Measurements from ENCODE around the gene BCL2L15.

BCL2L15 gene

DNA sequence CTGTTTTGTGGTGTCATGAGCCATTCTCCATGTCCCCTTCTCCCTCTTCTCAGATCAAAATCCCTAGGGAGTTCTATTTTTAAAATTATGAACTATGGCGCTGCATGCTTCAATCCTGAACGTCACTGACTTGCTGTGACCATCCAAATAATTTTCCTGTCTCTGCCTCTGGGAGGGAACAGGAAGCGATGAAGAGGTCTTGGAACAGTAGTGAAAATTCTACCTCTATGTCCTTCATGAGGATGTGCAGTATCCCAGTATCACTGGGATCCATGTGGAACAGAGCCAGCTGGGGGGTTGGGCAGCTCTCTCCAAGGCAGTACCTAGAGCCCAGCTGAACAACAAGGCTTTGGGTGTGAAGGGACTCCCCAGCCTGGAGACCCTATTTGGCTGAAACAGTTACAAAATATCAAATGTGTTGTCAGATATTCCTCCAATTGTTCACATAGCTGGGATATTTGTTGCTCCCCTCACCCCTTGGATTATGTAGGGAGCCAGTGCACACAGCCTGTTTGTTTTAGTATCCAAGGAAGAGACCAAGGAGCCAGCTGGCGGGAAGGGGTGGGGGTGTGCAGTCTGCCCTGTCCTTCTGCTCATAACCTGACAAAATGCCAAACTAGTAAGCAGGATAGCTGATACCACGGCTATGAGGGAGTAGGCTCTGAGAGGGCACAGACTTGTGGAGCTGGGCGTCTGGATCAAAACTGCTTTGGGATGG is 25.4 kb upstream of the BCL2L15 start:
- DNase-seq, result peak in 9 of 56 donors; percentile 1 to 51 (median 7)

DNA sequence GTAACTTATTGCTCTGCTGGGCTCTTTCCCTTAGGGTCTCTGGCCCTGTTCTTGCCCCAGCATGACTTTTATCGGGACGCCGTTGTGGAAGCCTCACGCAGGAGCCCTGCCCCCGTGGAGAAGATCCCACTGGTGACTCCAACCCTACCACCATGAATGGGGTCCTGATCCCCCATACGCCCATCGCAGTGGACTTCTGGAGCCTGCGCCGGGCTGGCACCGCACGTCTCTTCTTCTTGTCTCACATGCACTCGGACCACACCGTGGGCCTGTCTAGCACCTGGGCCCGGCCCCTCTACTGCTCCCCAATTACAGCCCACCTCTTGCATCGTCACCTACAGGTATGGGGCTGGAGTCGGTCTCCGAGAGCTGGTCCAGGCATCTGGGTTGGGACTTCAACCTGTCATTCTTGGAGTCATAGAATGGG is 18.1 kb upstream of the BCL2L15 start:
- peak in 5 of 56 donors; percentile 43 to 73 (median 45) for DNase-seq

DNA sequence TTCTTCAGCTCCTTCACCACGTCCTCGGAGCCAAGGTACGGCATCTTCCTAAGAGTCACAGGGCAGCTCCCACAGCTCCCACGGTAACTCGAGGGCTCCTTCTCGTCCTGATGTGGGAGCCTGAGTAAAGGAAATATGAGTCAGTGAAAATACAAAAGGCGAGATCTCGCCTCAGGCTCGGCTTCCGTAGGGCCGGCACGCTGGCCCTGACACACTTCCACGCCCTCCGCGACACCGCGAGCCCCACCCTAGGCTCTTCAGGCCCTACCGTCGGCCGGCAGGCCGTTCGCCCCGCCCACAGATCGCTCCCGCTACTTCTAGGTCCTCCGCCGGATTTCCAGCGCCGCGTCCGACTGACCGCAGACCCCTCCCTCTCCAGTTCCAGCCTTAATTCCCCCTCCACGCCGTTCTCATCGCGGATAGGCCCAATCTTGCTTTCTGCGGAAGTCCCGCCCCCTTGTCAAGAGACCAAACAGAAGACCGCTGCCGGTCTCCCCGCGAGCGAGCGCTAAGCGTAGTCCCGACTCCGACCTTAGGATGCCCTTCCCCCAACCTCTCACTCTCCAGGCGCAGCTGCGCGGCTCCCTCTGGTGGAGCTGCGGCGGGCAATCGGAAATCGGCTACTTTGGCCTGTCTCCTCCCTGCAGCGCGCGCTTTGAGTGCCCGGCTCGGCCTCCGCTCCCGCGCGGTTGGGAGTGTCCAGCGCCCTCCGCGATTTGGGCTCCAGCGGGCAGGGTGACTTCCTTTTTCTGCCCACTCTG is 17.5 kb upstream of the BCL2L15 start, which contains the start of the genes AP4B1 and DCLRE1B:
AP4B1 (minus strand) TSS at position 126 of the 761 bp plus-strand sequence; CDS start at position 44, 82 bp downstream.
DCLRE1B (plus strand) TSS at position 653 of the 761 bp plus-strand sequence. CDS start 261 bp downstream, outside the sequence.
- DNase-seq, result peak; percentile 88 to 100 (median 97)

DNA sequence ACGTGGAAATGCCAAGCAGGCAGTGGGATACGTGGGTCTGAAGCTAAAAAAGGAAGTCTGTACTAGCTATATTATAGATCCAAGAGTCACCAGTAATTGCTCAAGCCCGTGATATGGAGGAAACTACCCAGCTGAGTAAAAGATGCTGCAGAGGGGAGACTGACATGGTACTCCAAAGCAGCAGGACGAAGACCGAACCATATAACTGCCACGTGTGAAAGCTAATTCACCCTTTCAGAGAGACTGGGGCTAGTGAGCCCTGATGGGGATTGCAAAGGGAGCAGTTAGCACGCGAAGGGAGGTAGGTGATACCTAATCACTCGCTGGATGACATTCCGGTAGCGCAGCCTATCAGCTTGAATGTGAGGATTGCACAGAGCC is 16.9 kb upstream of the BCL2L15 start:
- peak in 13 of 56 donors; percentile 26 to 80 (median 61) for DNase-seq

DNA sequence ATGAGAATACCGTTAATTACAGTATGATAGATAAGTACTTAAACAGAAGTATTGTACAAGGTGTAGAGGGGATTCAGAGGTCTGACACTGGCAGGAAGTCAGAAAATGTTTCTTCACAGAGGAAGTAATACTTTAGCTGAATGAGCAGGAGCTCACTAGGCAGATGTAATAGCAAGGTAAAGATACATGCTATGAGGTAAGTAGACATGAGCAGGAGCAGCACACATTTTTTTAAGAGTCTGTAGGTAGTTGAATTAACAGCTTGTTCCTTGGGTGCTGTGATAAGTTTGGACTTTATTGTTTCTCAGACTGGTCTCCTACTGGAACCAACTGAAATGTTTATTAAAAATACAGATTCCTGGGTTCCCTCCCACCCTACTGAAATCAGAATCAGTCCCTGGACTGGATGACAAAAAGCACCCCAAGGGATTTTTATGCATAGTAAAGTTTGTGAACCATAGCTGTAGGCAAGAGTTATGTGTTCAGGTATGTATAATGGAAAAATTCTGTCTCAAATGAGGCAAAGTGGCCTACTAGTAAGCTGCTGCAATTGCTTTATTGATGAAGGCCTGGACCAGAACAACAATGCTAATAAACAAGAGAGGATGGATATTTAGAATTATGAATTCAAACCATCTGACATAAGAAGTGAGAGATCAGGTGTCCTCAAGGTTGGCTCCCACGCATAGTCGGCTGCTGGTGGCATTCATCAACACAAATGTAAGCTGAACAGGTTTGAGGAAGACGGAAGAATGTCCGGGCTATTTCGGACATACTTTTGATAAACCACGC is 16.3 kb upstream of the BCL2L15 start:
- peak in 4 of 56 donors; percentile 19 to 48 (median 38) for DNase-seq

DNA sequence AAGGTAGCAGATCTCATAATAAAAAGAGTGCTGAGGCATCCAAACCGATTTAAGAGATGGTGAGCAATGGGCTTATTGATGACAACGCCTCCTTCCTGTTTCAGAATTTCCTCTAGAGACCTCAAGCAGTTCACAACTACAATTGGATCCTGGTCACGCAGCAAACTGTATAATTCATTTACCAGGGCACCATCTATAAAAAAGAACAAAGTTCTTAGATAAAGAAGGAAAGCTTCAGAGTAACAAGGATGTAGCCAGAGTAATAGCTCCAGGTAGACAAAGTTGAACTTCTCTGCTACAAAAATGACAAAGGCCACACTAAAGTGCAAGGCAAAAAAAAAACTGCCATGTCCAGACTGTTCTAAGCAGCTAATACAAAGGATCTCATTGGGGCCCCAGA is 13.8 kb upstream of the BCL2L15 start:
- no peak for DNase-seq

DNA sequence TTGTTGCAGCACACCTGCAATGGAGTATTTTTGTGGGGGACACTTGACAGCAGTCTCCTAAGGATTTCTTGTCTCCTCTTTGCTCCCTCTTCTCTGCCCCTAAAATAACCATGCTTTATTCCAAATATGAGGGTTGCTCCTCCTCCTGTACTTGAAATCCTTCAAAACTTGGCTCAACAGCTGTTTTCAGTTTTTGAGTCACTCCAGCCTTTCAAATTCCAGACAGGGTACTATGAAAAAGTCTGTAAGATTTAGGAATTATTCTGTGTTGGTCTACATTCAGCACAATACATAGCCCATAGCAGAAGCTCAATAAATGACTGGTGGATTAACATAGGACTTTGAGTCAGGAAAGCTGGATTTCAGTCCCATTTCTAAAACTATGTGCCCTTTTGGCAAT is 11.7 kb upstream of the BCL2L15 start:
- no peak for DNase-seq

DNA sequence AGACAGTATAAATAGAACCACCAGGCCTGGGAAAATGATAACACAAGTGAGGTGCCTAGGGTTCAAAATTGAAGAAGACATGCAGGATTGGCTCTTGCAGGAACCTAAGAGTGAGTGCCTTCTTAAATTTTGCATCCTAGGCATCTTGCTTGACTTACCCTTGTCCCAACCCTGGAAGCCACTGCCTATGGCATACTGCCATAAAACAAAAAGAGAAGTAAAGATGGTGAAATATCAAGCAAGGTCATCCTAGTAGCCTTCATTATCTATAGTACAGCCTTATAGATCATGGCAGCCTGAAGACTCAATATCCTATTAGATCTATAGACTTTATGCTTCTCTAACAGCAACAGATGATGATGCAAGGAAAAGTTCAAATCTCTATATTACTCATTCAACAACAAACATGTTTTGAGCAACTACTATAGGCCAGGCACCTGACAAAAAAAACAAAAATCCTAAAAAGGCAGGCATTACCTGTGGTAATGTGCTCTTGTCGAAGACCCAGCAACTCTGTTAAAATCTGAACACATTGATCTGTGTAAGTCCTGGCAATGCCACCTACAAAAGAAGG is 10.9 kb upstream of the BCL2L15 start:
- DNase-seq, result no peak

DNA sequence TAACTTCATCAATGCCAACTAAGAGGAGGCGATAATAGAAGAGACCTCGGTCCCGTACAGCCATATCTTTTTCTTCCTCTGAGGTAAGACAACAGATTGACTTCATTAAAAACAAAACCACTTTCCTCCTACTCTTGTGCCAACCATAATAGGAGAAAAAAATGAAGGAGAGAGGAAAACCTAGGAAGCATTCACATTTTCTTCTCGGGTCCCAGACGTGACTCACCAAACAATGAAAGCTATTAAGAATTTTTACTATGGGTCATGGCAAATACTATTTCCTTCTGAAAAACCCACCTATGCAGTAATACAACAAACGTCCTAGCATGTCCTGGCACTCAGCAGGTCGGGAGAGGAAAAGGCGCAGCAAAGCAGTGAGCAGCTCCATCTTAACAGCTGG is 8.6 kb upstream of the BCL2L15 start:
- DNase-seq, result no peak

DNA sequence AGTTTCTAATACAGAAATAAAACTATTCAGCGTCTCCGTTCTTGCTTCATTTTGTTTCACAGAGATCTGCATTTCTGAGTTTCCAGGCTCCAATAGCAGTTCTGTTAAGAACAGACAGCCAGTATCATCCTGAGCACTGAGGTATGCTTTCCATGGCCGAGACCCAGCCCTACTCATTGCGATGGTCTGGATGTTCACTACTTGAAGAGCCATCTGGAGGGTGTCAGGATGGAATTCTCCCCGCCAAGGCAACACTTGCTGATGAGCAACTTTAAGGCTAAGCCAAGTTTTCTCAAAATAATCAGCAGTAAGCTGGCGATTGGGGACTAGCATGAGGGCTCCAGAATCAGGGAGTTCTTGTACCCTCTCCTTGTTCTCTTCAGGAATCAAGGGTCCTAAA is 7.7 kb upstream of the BCL2L15 start:
- DNase-seq, result no peak

DNA sequence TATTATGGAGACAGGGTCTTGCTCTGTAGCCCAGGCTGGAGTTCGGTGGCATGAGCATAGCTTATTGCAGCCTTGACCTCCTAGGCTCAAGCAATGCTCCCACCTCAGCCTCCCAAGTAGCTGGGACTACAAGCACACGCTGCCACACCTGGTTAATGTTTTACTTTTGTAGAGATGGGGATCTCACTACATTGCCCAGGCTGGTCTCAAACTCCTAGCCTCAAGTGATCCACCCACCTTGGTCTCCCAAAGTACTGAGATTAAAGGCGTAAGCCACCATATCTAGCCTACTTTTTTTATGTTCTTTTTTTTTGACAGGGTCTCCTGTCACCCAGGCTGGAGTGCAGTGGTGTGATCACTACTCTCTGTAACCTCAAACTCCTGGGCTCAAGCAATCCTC is 5.9 kb upstream of the BCL2L15 start:
- DNase-seq, result no peak

DNA sequence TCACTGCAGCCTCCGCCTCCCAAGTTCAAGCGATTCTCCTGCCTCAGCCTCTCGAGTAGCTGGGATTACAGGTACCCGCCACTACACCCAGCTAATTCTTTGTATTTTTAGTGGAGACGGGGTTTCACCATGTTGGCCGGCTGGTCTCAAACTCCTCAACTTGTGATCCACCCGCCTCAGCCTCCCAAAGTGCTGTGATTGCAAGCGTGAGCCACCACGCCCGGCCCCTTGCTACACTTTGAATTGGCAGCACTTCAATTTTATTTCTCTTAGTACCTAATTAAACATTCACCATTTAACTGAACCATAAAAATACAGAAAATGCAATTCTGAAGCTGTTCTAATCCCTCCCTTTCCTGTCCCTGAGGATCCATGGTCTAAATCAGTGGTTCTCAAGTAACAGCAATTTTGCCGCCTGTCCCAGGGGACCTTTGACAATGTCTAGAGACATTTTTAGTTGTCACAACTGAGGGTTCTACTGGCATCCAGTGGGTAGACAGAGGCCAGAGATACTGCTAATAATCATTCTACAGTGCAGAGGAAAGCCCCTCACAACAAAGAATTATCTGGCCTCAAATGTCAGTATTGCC is 4.3 kb upstream of the BCL2L15 start:
- no peak for DNase-seq

DNA sequence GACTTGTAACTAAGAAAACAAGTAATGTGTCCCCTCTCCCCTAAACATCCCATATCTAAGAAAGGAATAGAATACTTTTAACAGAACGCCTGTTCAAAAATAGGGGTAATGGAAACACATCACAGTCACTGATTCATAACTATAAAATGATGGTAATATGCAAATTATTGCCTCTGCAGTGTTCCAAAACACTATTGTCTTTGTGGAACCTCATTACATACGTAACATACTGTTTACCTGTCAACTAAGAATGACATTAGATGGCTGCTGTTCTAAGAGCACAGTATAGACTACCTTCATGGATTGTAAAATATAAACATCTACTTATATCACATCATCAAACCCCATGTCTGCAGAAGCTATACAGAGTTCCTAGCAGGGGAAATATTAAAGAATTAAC is 3.4 kb upstream of the BCL2L15 start:
- DNase-seq, result no peak

DNA sequence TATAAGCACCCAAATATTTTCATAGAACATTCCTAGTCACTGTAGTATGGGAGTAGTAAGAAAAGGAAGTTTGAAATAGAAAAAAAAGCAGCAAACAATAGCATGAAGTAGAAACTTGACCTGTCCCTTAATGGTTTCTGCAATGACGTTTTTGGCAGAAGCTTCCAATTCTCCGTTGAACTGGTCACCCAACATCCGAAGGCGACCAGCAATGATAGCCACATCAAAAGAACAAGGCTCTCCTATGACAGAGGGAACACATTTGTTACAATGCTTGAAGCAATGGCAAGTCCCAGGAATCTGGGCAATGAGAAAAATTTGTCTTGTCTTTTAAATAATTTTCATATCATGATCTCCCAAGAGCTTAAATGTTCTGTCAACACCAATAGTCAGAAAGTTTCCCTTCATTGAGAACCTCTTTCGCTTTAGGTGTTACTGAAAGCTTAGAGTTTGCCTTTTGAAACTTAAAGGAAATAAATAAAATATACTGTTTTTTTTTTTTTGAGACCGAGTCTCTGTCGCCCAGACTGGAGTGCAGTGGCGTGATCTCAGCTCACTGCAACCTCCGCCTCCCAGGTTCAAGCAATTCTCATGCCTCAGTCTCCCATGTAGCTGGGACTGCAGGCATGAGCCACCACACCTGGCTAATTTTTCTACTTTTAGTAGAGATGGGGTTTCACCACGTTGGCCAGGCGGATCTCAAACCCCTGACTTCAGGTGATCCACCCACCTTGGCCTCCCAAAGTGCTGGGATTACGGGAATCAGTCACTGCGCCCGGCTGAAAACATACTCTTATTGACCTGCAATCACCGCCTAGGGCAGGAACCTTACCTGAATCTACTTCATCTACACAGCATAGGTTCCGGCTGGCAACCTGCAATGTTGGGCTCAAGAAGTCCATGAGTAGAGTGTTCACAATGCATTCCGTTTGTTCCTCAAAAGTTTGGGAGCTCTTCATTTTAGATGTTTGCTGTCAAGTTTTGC is 672 bp downstream of the BCL2L15 start:
- DNase-seq, result no peak

DNA sequence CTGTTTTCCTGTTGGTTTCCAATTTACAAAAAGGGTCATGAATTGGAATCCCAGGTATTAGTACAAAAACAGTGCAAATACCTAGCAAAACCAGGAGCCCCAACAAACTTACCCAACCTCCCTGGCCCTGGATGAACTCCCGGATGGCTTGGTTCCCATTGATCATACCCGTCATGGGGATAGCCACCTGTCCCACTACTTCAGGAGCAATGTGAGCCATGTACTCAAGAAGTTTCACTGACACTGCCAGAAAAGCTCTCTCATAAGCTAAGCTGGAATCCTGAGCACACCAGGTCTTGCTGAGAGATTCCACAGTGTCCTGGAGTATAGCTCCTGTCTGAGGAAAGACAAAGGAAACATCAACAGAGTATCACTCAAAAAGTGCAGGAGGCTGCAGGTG is 5.7 kb downstream of the BCL2L15 start:
- no peak for DNase-seq

DNA sequence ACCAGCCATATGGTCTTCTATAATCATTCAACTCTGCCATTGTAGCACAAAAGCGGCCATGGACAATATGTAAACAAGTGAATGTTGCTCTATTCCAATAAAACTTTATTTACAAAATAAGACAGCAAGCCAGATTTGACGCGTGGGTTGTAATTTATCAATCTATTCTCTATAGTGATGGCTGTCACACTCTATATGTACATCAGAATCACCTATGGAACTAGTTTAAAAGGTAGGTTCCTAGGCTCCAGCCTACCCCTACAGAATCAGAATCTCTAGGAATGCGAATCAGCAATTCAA is 7.7 kb downstream of the BCL2L15 start:
- no peak for DNase-seq

DNA sequence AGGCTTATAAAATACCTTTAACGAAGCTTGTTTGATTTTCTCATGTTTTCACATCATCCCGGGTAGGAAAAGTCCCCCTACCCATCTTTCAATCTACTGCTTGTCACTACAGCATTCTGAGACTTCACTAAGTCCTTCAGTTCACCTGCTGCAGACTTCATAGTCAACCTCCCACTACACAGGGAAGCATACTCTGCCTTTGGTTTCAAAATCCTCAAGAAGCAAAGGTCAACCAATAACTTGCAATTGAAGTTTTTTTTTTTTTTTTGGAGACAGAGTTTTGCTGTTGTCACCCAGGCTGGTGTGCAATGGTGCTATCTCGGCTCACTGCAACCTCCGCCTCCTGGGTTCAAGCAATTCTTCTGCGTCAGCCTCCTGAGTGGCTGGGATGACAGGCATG is 11.2 kb downstream of the BCL2L15 start:
- no peak for DNase-seq

DNA sequence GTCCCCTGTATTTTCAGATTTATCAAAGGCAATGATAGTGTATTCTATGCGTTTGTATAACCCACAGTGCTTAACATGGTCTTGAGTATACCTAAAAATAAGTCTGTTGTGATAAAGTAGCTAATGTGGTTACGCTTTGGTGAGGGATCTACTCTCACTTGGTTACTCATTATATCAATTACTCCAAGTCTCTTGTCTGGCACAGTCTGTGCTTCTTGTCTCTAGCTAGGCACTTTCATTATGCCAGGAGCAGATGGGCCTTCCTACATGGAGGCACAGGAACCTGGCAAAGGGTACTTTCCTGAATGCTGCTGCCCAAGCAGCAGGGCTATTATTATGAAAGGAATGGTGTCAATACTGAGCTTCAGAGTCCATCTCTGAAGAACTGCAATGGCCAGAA is 11.7 kb downstream of the BCL2L15 start:
- peak in 3 of 56 donors; percentile 11 to 21 (median 19) for DNase-seq

DNA sequence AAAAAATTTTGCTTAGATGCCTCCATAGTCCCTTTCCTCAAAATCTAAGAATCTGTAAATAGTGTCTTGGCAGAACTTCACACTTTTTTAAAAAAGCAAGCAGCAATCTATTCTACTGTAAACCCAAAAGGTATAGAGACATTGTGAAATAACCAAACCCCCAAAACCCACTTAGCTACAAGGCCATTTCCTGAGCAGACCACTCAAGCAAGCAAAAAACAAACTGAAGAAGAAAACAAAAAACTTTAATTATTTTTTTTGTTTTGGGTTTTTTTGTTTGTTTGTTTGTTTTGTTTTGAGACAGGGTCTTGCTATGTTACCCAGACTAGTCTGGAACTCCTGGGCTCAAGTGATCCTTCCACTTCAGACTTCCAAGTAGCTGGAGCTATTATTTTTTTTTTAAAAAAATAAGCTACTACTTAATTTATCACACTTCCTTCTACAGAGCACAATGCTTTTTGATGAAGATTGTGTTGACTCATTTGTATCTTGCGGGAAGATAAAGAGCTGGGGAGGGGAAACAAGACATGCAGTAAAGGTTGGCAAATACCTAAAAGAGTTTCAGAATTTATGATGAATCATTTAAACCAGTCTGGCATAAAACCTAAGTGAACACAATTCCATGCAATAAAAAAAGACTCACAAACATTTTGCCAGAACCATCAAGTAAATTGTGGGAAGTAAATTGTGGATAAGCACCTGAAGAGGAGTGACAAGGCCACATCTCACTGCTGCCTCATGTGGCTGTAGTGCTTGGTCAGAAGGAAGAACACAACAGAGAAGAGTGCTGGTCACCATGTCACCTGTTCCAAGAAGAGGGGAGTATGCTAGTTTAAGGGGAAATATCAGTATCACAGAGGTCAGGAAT is 13.1 kb downstream of the BCL2L15 start:
- no peak for DNase-seq

Measured in amygdala (tissue), 56 donors.